PFSK-1 (cell line): ENCODE data around the gene ZNF425.

Experiments
- FOXP2 ChIP-seq: optimal IDR thresholded peaks from 2 replicates; pipeline ENCODE3; 2011; ENCODE audit warnings: borderline replicate concordance, control low read depth, inconsistent platforms; ENCODE audit not compliant: insufficient read depth; ENCODE audit errors: extremely low read length, extremely low read depth
- POLR2AphosphoS5 ChIP-seq: IDR thresholded peaks from 2 replicates; pipeline ENCODE4 v1.6.1; 2012; ENCODE audit warnings: low read depth, mild to moderate bottlenecking, control low read depth, low read length, moderate library complexity
- REST ChIP-seq, 2 experiments: IDR thresholded peaks; 2 replicates each; pipeline versions ENCODE4 v1.6.1 to v1.8.0; 2011 to 2012; ENCODE audit warnings: low read depth in 2 of 2, low read length in 2 of 2, control low read depth in 1 of 2, inconsistent platforms in 1 of 2, mild to moderate bottlenecking in 1 of 2, moderate library complexity in 1 of 2; ENCODE audit not compliant: insufficient read depth in 1 of 2
- SIN3A ChIP-seq: IDR thresholded peaks from 2 replicates; pipeline ENCODE4 v1.6.1; 2012; ENCODE audit warnings: mild to moderate bottlenecking, low read length, moderate library complexity, borderline replicate concordance; ENCODE audit not compliant: insufficient read depth
- TAF1 ChIP-seq: IDR thresholded peaks from 2 replicates; pipeline ENCODE4 v1.6.1; 2012; ENCODE audit warnings: low read length, control low read depth, borderline replicate concordance; ENCODE audit not compliant: insufficient read depth

The ZNF425 gene

GRCh38 chr7:149133028-149133710 lies 7.0 kb upstream of the ZNF425 start:
- TF ChIP-seq SIN3A (no peak), FOXP2 (no peak), POLR2AphosphoS5 (no peak), REST (IDR thresholded peaks at IDR 0.05; ENCODE audit: insufficient read depth in 1 of 2, low read depth in 2 of 2, low read length in 2 of 2) (no peak), TAF1 (no peak)

- TF ChIP-seq TAF1 (no peak), POLR2AphosphoS5 (no peak), FOXP2 (no peak), SIN3A (no peak), REST (IDR thresholded peaks at IDR 0.05; ENCODE audit: insufficient read depth in 1 of 2, low read depth in 2 of 2, low read length in 2 of 2) (no peak)
These were observed 4.6 kb upstream of the ZNF425 start for GRCh38 chr7:149130572-149131198.

- no peak for TF ChIP-seq POLR2AphosphoS5
- no peak for TF ChIP-seq FOXP2
- no peak for TF ChIP-seq TAF1
- TF ChIP-seq REST (IDR thresholded peaks at IDR 0.05; ENCODE audit: insufficient read depth in 1 of 2, low read depth in 2 of 2, low read length in 2 of 2): no peak; a peak in 1 of 4 replicates
- TF ChIP-seq SIN3A: no peak
These were observed 640 bp upstream of the ZNF425 start for GRCh38 chr7:149126662-149127266.

GRCh38 chr7:149125189-149125862 lies 798 bp downstream of the ZNF425 start:
- TF ChIP-seq FOXP2 (no peak), REST (IDR thresholded peaks at IDR 0.05; ENCODE audit: insufficient read depth in 1 of 2, low read depth in 2 of 2, low read length in 2 of 2) (no peak), POLR2AphosphoS5 (no peak), TAF1 (no peak), SIN3A (no peak)
